Astrocyte (in vitro differentiated cells and primary cell): Measurements from ENCODE around the gene ABHD2. TPM values are rescaled to one million over a fixed set of nuclear protein-coding genes. Genes with fewer than 3 reads are reported as not detected.

ENCODE experiments used
- DNase-seq: peaks from one replicate; pipeline ENCODE4 v3.0.0-alpha.2; 2010; ENCODE audit warnings: low read depth
- FAIRE-seq: peaks from 2 replicates; lab custom pipeline; 2011; peaks lifted over from hg19 to GRCh38; lab: Jason Lieb, UNC
- H2AFZ ChIP-seq: 2 replicates; pipeline ENCODE4 v1.6.0; 2012; ENCODE audit warnings: low read depth, low read length, inconsistent platforms
- H3K27ac ChIP-seq: 2 replicates; pipeline ENCODE4 v1.5.1; 2011; ENCODE audit warnings: low read depth, low read length, inconsistent platforms
- H3K27me3 ChIP-seq: 2 replicates; pipeline ENCODE4 v1.6.0; 2011; ENCODE audit warnings: low read length, inconsistent platforms; ENCODE audit not compliant: insufficient read depth
- H3K36me3 ChIP-seq: 2 replicates; pipeline ENCODE4 v1.5.1; 2011; ENCODE audit warnings: low read length, inconsistent platforms; ENCODE audit not compliant: insufficient read depth
- H3K4me1 ChIP-seq: 2 replicates; pipeline ENCODE4 v1.5.1; 2011; ENCODE audit warnings: low read length, inconsistent platforms; ENCODE audit not compliant: insufficient read depth
- H3K4me2 ChIP-seq: 2 replicates; pipeline ENCODE4 v1.6.0; 2012; ENCODE audit warnings: low read length, inconsistent platforms
- H3K4me3 ChIP-seq: 2 replicates; pipeline ENCODE4 v1.5.1; 2011; ENCODE audit warnings: low read depth, mild to moderate bottlenecking, low read length, inconsistent platforms; ENCODE audit not compliant: insufficient read depth
- H3K79me2 ChIP-seq: 2 replicates; pipeline ENCODE4 v1.6.0; 2012; ENCODE audit warnings: mild to moderate bottlenecking, low read length, inconsistent platforms; ENCODE audit not compliant: insufficient read depth
- H3K9ac ChIP-seq: 2 replicates; pipeline ENCODE4 v1.6.0; 2012; ENCODE audit warnings: mild to moderate bottlenecking, low read length, inconsistent platforms
- H3K9me3 ChIP-seq: 2 replicates; pipeline ENCODE4 v1.5.1; 2012; ENCODE audit warnings: low read depth, mild to moderate bottlenecking, low read length, inconsistent platforms; ENCODE audit not compliant: insufficient read depth
- H4K20me1 ChIP-seq: 2 replicates; pipeline ENCODE4 v1.6.0; 2012; ENCODE audit warnings: low read length, inconsistent platforms; ENCODE audit not compliant: insufficient read depth
- H3K27ac Mint-ChIP-seq: one replicate; pipeline ENCODE4 v1.8.0; 2021; ENCODE audit warnings: mild to moderate bottlenecking, mixed read lengths; ENCODE audit not compliant: unreplicated experiment
- H3K27me3 Mint-ChIP-seq: one replicate; pipeline ENCODE4 v1.8.0; 2021; ENCODE audit warnings: low read depth, mixed read lengths; ENCODE audit not compliant: unreplicated experiment
- H3K36me3 Mint-ChIP-seq: one replicate; pipeline ENCODE4 v1.8.0; 2021; ENCODE audit warnings: low read depth, mixed read lengths; ENCODE audit not compliant: unreplicated experiment
- H3K4me1 Mint-ChIP-seq: one replicate; pipeline ENCODE4 v1.8.0; 2021; ENCODE audit warnings: low read depth, mixed read lengths; ENCODE audit not compliant: unreplicated experiment
- H3K4me3 Mint-ChIP-seq: one replicate; pipeline ENCODE4 v1.8.0; 2021; ENCODE audit warnings: mild to moderate bottlenecking, moderate library complexity, mixed read lengths; ENCODE audit not compliant: unreplicated experiment
- H3K9me3 Mint-ChIP-seq: one replicate; pipeline ENCODE4 v1.8.0; 2021; ENCODE audit warnings: mild to moderate bottlenecking, mixed read lengths; ENCODE audit not compliant: unreplicated experiment
- EZH2 ChIP-seq: IDR thresholded peaks from 2 replicates; pipeline ENCODE4 v1.6.1; 2012; ENCODE audit warnings: mild to moderate bottlenecking, low read length, inconsistent platforms; ENCODE audit not compliant: insufficient read depth
- total RNA-seq: library from RNA; stranded (reverse); gene quantifications from 2 replicates; pipeline ENCODE4 v1.2.1, GENCODE V29; 2021
- TF ChIP-seq, protein P1 (sequence below): IDR thresholded peaks from 2 replicates; pipeline ENCODE4 v1.5.1; 2011; ENCODE audit warnings: low read depth, mild to moderate bottlenecking, inconsistent platforms, low read length, moderate library complexity; ENCODE audit not compliant: insufficient read depth

The ABHD2 gene
- total RNA-seq, 1 donor from 2014 or later, result 41.3 TPM

- Histone ChIP-seq H3K9ac (no peak overlapping the region), H3K27ac (no peak overlapping the region), H3K79me2 (no peaks in the 10 kb centered on the region), H2AFZ (no peak overlapping the region), H3K4me1 (peaks cover 4% of the 10 kb centered on the region), H4K20me1 (no peaks in the 10 kb centered on the region), H3K4me3 (no peak overlapping the region), H3K4me2 (no peak overlapping the region), H3K9me3 (no peaks in the 10 kb centered on the region), H3K36me3 (peaks cover 19% of the 10 kb centered on the region), H3K27me3 (no peaks in the 10 kb centered on the region)
- Mint-ChIP-seq H3K36me3 (peaks cover 3% of the 10 kb centered on the region), H3K4me3 (no peak overlapping the region), H3K9me3 (no peaks in the 10 kb centered on the region), H3K27ac (no peak overlapping the region), H3K27me3 (no peaks in the 10 kb centered on the region), H3K4me1 (peaks cover 37% of the 10 kb centered on the region)
- TF ChIP-seq, protein P1, sequence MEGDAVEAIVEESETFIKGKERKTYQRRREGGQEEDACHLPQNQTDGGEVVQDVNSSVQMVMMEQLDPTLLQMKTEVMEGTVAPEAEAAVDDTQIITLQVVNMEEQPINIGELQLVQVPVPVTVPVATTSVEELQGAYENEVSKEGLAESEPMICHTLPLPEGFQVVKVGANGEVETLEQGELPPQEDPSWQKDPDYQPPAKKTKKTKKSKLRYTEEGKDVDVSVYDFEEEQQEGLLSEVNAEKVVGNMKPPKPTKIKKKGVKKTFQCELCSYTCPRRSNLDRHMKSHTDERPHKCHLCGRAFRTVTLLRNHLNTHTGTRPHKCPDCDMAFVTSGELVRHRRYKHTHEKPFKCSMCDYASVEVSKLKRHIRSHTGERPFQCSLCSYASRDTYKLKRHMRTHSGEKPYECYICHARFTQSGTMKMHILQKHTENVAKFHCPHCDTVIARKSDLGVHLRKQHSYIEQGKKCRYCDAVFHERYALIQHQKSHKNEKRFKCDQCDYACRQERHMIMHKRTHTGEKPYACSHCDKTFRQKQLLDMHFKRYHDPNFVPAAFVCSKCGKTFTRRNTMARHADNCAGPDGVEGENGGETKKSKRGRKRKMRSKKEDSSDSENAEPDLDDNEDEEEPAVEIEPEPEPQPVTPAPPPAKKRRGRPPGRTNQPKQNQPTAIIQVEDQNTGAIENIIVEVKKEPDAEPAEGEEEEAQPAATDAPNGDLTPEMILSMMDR, result no peak
- DNase-seq, result no peak
- FAIRE-seq, result no peak
Observed at GRCh38 chr15:89198196-89198595, 109.9 kb downstream of the ABHD2 start.

- Mint-ChIP-seq H3K27ac (no peak overlapping the region), H3K27me3 (no peaks in the 10 kb centered on the region), H3K36me3 (no peaks in the 10 kb centered on the region), H3K9me3 (no peaks in the 10 kb centered on the region), H3K4me3 (no peak overlapping the region), H3K4me1 (peaks cover 37% of the 10 kb centered on the region)
- TF ChIP-seq, protein P1, result no peak
- TF ChIP-seq EZH2, result no peak
- FAIRE-seq (no peak), DNase-seq (no peak)
- Histone ChIP-seq H3K79me2 (no peaks in the 10 kb centered on the region), H3K27me3 (no peaks in the 10 kb centered on the region), H3K9ac (no peak overlapping the region), H3K4me2 (no peak overlapping the region), H3K27ac (no peak overlapping the region), H3K4me1 (peaks cover 6% of the 10 kb centered on the region), H3K36me3 (peaks cover 16% of the 10 kb centered on the region), H4K20me1 (no peaks in the 10 kb centered on the region), H3K9me3 (no peaks in the 10 kb centered on the region), H3K4me3 (no peak overlapping the region), H2AFZ (no peak overlapping the region)
Observed at GRCh38 chr15:89198934-89199333, 110.7 kb downstream of the ABHD2 start.

DNA sequence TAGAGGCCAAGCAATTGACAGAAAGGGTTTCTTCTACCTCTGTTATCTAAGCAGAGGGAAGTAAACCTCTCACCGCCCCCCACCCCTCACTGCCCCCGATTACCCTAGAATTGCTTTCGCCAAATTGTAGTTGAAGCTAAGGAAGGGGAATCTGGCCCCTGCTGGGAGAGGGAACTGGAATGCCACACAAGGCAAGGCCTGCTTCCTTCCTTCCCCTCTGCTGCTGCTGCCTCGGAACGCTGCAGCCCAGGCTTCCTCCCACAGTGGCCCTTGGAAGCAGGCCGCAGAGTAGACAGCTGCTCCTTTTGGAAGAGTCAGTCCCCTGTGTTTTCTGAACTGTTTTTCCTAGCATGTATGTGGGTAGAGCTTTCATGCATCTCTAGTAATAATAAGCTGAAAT, 111.5 kb downstream of the ABHD2 start:
- Mint-ChIP-seq H3K4me3 (no peak overlapping the region), H3K27ac (no peak overlapping the region), H3K4me1 (peaks cover 39% of the 10 kb centered on the region), H3K9me3 (no peaks in the 10 kb centered on the region), H3K27me3 (no peaks in the 10 kb centered on the region), H3K36me3 (no peaks in the 10 kb centered on the region)
- no peak for TF ChIP-seq EZH2
- TF ChIP-seq, protein P1, result no peak
- Histone ChIP-seq H2AFZ (no peak overlapping the region), H3K36me3 (peaks cover 13% of the 10 kb centered on the region), H3K4me2 (no peak overlapping the region), H3K4me1 (peaks cover 9% of the 10 kb centered on the region), H4K20me1 (no peaks in the 10 kb centered on the region), H3K9ac (no peak overlapping the region), H3K27me3 (no peaks in the 10 kb centered on the region), H3K9me3 (no peaks in the 10 kb centered on the region), H3K79me2 (no peaks in the 10 kb centered on the region), H3K4me3 (no peak overlapping the region), H3K27ac (no peak overlapping the region)
- DNase-seq (no peak), FAIRE-seq (no peak)
